Ovary (tissue), 3 donors: Measurements from ENCODE around the gene PPP1R13B.

Experiments used
- POLR2A ChIP-seq: fragments of 450-650 bp; IDR thresholded peaks from one replicate; pipeline ENCODE4 v1.6.1; 2017; ENCODE audit warnings: antibody characterized with exemption, mild to moderate bottlenecking, moderate library complexity
- TF ChIP-seq, protein P1 (sequence below), 3 donors: fragments of 450-650 bp in 2 of 3; fragments of 200-600 bp in 1 of 3; IDR thresholded peaks; one replicate each; pipeline versions ENCODE4 v1.5.1 to v1.8.0; 2016 to 2022; ENCODE audit warnings: antibody characterized with exemption in 3 of 3, mild to moderate bottlenecking in 1 of 3
- donor health status: DM: no; HTN: no; CAD: no.

DNA sequence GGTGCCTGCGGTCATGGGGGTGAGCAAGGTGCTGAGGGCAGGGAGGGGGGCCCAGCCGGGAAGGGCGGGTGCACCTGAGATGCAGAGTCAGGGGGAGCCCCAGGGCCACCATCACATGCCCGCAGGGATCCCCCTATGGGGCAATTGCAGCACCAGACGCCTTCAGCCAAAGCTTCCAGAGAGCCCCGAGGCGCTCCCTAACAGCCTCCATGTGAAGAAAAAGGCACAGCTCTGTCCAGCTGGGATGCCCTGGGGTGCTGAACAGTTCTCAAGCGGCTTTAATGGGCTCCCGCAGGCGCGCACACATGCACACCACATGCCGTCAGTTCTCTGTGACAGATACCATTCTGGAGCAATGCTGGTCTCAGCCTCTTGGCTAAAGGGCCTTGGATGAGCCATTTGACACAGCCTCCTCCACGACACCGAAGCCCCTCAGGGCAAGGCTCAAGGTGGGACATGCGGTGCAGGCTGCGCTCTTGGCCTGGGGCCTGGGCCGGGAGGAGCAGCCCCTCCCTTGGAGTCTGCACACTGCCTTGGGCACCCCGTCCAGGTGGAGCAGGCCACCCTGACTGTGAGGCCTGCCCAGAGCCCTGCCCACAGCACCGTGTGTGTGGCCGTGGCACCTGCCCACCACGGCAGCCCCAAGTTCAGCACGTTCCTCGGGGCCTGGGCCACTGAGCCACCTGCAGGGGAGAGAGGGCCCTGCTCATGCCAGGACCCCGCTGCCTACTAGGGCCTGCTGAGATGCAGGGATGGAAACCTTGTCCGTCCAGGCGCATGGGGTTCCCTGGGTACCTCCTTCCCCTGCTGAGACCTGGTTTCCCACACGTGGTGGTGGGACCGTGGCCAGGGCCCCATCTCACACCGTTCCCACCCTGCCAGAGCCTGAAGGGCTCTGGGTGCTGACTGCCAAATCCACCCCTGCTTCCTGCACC lies 139.8 kb downstream of the PPP1R13B start:
- TF ChIP-seq, protein P1, sequence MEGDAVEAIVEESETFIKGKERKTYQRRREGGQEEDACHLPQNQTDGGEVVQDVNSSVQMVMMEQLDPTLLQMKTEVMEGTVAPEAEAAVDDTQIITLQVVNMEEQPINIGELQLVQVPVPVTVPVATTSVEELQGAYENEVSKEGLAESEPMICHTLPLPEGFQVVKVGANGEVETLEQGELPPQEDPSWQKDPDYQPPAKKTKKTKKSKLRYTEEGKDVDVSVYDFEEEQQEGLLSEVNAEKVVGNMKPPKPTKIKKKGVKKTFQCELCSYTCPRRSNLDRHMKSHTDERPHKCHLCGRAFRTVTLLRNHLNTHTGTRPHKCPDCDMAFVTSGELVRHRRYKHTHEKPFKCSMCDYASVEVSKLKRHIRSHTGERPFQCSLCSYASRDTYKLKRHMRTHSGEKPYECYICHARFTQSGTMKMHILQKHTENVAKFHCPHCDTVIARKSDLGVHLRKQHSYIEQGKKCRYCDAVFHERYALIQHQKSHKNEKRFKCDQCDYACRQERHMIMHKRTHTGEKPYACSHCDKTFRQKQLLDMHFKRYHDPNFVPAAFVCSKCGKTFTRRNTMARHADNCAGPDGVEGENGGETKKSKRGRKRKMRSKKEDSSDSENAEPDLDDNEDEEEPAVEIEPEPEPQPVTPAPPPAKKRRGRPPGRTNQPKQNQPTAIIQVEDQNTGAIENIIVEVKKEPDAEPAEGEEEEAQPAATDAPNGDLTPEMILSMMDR (IDR thresholded peaks at IDR 0.05) = no peak
- TF ChIP-seq POLR2A = no peak
